ENCODE measurements around the gene DAD1.

The DAD1 gene

DNA sequence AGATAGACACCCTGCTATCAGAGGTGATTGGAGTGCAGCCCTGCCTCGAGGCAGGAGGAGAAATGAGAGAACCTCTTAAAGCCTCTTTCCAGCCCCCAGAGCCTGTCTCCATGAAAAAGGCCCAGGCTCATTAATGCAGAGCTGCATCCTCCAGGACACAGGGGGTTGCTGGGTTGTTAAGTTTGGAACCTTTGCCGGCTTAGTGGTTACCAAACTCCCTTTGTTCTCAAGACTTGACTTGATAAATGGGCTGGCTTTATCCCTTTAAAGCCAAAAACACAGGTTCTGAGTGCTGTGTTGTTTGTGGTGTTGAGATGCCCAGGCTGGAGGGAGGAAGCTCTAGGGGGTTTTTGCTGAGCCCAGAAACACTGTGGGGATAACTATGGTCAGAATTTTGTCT is 71.0 kb downstream of the DAD1 start:
- H3K4me3 ChIP-seq (ENCODE audit: insufficient read depth, low read length, poor library complexity, severe bottlenecking): no peak overlapping the region
- TF ChIP-seq, protein P1, sequence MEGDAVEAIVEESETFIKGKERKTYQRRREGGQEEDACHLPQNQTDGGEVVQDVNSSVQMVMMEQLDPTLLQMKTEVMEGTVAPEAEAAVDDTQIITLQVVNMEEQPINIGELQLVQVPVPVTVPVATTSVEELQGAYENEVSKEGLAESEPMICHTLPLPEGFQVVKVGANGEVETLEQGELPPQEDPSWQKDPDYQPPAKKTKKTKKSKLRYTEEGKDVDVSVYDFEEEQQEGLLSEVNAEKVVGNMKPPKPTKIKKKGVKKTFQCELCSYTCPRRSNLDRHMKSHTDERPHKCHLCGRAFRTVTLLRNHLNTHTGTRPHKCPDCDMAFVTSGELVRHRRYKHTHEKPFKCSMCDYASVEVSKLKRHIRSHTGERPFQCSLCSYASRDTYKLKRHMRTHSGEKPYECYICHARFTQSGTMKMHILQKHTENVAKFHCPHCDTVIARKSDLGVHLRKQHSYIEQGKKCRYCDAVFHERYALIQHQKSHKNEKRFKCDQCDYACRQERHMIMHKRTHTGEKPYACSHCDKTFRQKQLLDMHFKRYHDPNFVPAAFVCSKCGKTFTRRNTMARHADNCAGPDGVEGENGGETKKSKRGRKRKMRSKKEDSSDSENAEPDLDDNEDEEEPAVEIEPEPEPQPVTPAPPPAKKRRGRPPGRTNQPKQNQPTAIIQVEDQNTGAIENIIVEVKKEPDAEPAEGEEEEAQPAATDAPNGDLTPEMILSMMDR (IDR thresholded peaks at IDR 0.05; ENCODE audit: insufficient read depth, low read length, poor library complexity, severe bottlenecking): no peak
- TF ChIP-seq EZH2phosphoT487 (conservative IDR thresholded peaks at IDR 0.05; ENCODE audit: low read length): no peak
- no peaks in the 10 kb centered on the region for H3K36me3 ChIP-seq (ENCODE audit: low read length)
- H3K79me2 ChIP-seq (ENCODE audit: insufficient read depth, low read length): no peaks in the 10 kb centered on the region
- H3K9ac ChIP-seq (ENCODE audit: low read length): peak overlapping the region; percentile 62
- no peaks in the 10 kb centered on the region for H3K9me3 ChIP-seq (ENCODE audit: insufficient read depth, low read length)
- H2AFZ ChIP-seq (ENCODE audit: low read depth, low read length, severe bottlenecking): no peak overlapping the region
- no peaks in the 10 kb centered on the region for H3K27me3 ChIP-seq (ENCODE audit: low read length)
- H3F3A ChIP-seq (ENCODE audit: insufficient read depth): peaks cover 63% of the 10 kb centered on the region
- no peaks in the 10 kb centered on the region for H4K20me1 ChIP-seq (ENCODE audit: low read depth, low read length)
- H3K9me2 ChIP-seq (replicated peaks; ENCODE audit: insufficient read depth, low read length): no peaks in the 10 kb centered on the region
- H3K27ac ChIP-seq (ENCODE audit: low read depth, low read length): peak overlapping the region; percentile 91
- H3K4me2 ChIP-seq (ENCODE audit: low read depth, low read length, poor library complexity, severe bottlenecking): peak overlapping the region; percentile 57

DNA sequence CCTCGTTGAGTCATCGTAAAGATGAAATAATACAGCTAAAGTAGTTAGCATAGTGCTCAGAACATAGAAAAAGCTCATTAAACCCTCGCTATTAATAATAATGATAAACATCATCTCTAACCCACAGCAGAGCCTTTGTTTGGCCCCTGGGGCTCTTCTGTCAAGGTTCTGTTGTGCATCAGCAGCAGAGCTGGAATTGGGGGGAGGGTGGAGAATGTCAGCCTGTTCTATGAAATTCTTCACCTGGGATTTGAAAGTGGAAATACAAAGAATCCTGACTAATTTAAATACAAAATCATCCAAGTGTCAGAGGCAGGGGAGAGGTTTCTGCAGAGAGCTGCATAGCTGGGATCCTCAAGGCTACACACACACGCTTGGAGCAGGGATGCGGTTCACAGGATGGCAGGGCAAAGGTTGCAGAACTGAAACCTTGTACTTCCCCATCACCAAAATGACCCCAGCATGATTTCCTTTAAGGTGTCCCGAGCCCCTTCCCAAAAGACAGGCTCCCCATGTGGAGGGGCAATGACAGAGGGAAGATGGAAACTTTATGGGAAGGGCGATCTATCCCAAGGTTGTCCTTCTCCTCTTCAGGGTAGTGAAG is 71.8 kb downstream of the DAD1 start:
- no peaks in the 10 kb centered on the region for H3K36me3 ChIP-seq (ENCODE audit: low read length)
- H3K79me2 ChIP-seq (ENCODE audit: insufficient read depth, low read length): no peaks in the 10 kb centered on the region
- TF ChIP-seq, protein P1 (IDR thresholded peaks at IDR 0.05; ENCODE audit: insufficient read depth, low read length, poor library complexity, severe bottlenecking): no peak
- TF ChIP-seq EZH2phosphoT487 (conservative IDR thresholded peaks at IDR 0.05; ENCODE audit: low read length): no peak
- H3K9ac ChIP-seq (ENCODE audit: low read length): peak overlapping the region; percentile 62
- no peaks in the 10 kb centered on the region for H3K27me3 ChIP-seq (ENCODE audit: low read length)
- H2AFZ ChIP-seq (ENCODE audit: low read depth, low read length, severe bottlenecking): no peak overlapping the region
- H3K4me3 ChIP-seq (ENCODE audit: insufficient read depth, low read length, poor library complexity, severe bottlenecking): no peak overlapping the region
- H3K9me2 ChIP-seq (replicated peaks; ENCODE audit: insufficient read depth, low read length): no peaks in the 10 kb centered on the region
- H3F3A ChIP-seq (ENCODE audit: insufficient read depth): peaks cover 54% of the 10 kb centered on the region
- peak overlapping the region; percentile 91 for H3K27ac ChIP-seq (ENCODE audit: low read depth, low read length)
- H4K20me1 ChIP-seq (ENCODE audit: low read depth, low read length): no peaks in the 10 kb centered on the region
- peak overlapping the region; percentile 57 for H3K4me2 ChIP-seq (ENCODE audit: low read depth, low read length, poor library complexity, severe bottlenecking)
- no peaks in the 10 kb centered on the region for H3K9me3 ChIP-seq (ENCODE audit: insufficient read depth, low read length)

DNA sequence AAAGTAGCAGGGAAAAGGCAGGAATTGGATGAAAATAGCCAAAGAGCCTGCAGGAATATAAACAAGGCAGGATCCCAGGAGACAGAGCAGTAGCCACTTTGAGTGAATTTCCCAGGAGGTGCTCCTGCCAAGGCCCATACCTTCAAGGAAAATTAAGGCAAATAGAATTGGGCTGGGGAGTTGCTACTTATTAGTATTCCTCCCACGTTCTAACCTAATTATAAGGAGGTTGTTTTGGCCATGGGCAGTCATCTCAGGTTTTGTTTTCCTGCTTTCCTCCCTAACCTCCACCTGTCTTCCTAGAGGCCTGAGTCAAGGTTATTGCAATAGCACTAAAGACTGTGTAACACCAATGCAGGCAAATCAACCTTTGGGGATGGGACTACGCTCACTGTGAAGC is 73.1 kb downstream of the DAD1 start:
- no peaks in the 10 kb centered on the region for H3K9me2 ChIP-seq (replicated peaks; ENCODE audit: insufficient read depth, low read length)
- no peaks in the 10 kb centered on the region for H3K27me3 ChIP-seq (ENCODE audit: low read length)
- H3K27ac ChIP-seq (ENCODE audit: low read depth, low read length): peak overlapping the region; percentile 91
- H4K20me1 ChIP-seq (ENCODE audit: low read depth, low read length): no peaks in the 10 kb centered on the region
- H3K4me3 ChIP-seq (ENCODE audit: insufficient read depth, low read length, poor library complexity, severe bottlenecking): no peak overlapping the region
- no peaks in the 10 kb centered on the region for H3K9me3 ChIP-seq (ENCODE audit: insufficient read depth, low read length)
- TF ChIP-seq, protein P1 (IDR thresholded peaks at IDR 0.05; ENCODE audit: insufficient read depth, low read length, poor library complexity, severe bottlenecking): no peak
- TF ChIP-seq EZH2phosphoT487 (conservative IDR thresholded peaks at IDR 0.05; ENCODE audit: low read length): no peak
- H3K9ac ChIP-seq (ENCODE audit: low read length): peak overlapping the region; percentile 62; the same call in 1 of the 2 replicates
- H3F3A ChIP-seq (ENCODE audit: insufficient read depth): peaks cover 41% of the 10 kb centered on the region
- H2AFZ ChIP-seq (ENCODE audit: low read depth, low read length, severe bottlenecking): no peak overlapping the region
- no peaks in the 10 kb centered on the region for H3K79me2 ChIP-seq (ENCODE audit: insufficient read depth, low read length)
- H3K4me2 ChIP-seq (ENCODE audit: low read depth, low read length, poor library complexity, severe bottlenecking): peak overlapping the region; percentile 57
- H3K36me3 ChIP-seq (ENCODE audit: low read length): no peaks in the 10 kb centered on the region
